ENCODE results near the gene LRBA.
"Not testable (repeated sequence)": the region's sequence is repeated elsewhere in the genome, so short reads cannot be mapped to it uniquely, and the experiment has no call there.

The LRBA gene

GRCh38 chr4:151038452-151039157, 23.5 kb upstream of the LRBA start:
- Histone ChIP-seq H3K9me3 (ENCODE audit: control insufficient read depth in 1 of 2, low read length in 2 of 2) (no peaks in the 10 kb centered on the region), H3K4me3 (ENCODE audit: low read depth in 1 of 2, low read length in 2 of 2) (no peak overlapping the region), H3K36me3 (ENCODE audit: control insufficient read depth in 1 of 2, insufficient read depth in 2 of 2, low read length in 2 of 2) (no peaks in the 10 kb centered on the region), H3K27me3 (ENCODE audit: control insufficient read depth in 1 of 2, insufficient read depth in 2 of 2, low read length in 2 of 2) (no peaks in the 10 kb centered on the region), H3K4me1 (ENCODE audit: control insufficient read depth in 1 of 2, insufficient read depth in 2 of 2, low read length in 2 of 2) (no peaks in the 10 kb centered on the region), H3K9ac (ENCODE audit: low read depth in 1 of 2, low read length in 2 of 2) (no peak overlapping the region), H3K27ac (ENCODE audit: low read depth, low read length) (no peak overlapping the region)

- H3K27ac ChIP-seq (ENCODE audit: low read depth, low read length), result no peak overlapping the region
- H3K27me3 ChIP-seq (ENCODE audit: control insufficient read depth in 1 of 2, insufficient read depth in 2 of 2, low read length in 2 of 2), result no peaks in the 10 kb centered on the region
- H3K4me3 ChIP-seq (ENCODE audit: low read depth in 1 of 2, low read length in 2 of 2), result no peak overlapping the region
- H3K9me3 ChIP-seq (ENCODE audit: control insufficient read depth in 1 of 2, low read length in 2 of 2), result no peaks in the 10 kb centered on the region
- no peaks in the 10 kb centered on the region for H3K36me3 ChIP-seq (ENCODE audit: control insufficient read depth in 1 of 2, insufficient read depth in 2 of 2, low read length in 2 of 2)
- H3K9ac ChIP-seq (ENCODE audit: low read depth in 1 of 2, low read length in 2 of 2), result no peak overlapping the region
- H3K4me1 ChIP-seq (ENCODE audit: control insufficient read depth in 1 of 2, insufficient read depth in 2 of 2, low read length in 2 of 2), result no peaks in the 10 kb centered on the region
Measured at GRCh38 chr4:151035911-151036310, 20.8 kb upstream of the LRBA start.

- Histone ChIP-seq H3K36me3 (ENCODE audit: control insufficient read depth in 1 of 2, insufficient read depth in 2 of 2, low read length in 2 of 2) (no peaks in the 10 kb centered on the region), H3K27me3 (ENCODE audit: control insufficient read depth in 1 of 2, insufficient read depth in 2 of 2, low read length in 2 of 2) (no peaks in the 10 kb centered on the region), H3K4me3 (ENCODE audit: low read depth in 1 of 2, low read length in 2 of 2) (no peak overlapping the region), H3K27ac (ENCODE audit: low read depth, low read length) (no peak overlapping the region), H3K9ac (ENCODE audit: low read depth in 1 of 2, low read length in 2 of 2) (no peak overlapping the region), H3K4me1 (ENCODE audit: control insufficient read depth in 1 of 2, insufficient read depth in 2 of 2, low read length in 2 of 2) (no peaks in the 10 kb centered on the region), H3K9me3 (ENCODE audit: control insufficient read depth in 1 of 2, low read length in 2 of 2) (no peaks in the 10 kb centered on the region)
Measured at GRCh38 chr4:151035328-151035727, 20.2 kb upstream of the LRBA start.

GRCh38 chr4:151034829-151035228, 19.7 kb upstream of the LRBA start:
- Histone ChIP-seq H3K4me3 (ENCODE audit: low read depth in 1 of 2, low read length in 2 of 2) (peak overlapping the region in 1 of 2 donors; percentile 16), H3K27ac (ENCODE audit: low read depth, low read length) (no peak overlapping the region)

GRCh38 chr4:151031831-151032605, 16.9 kb upstream of the LRBA start:
- Histone ChIP-seq H3K4me3 (ENCODE audit: low read depth in 1 of 2, low read length in 2 of 2) (no peak overlapping the region), H3K9me3 (ENCODE audit: control insufficient read depth in 1 of 2, low read length in 2 of 2) (no peaks in the 10 kb centered on the region), H3K27ac (ENCODE audit: low read depth, low read length) (no peak overlapping the region), H3K9ac (ENCODE audit: low read depth in 1 of 2, low read length in 2 of 2) (no peak overlapping the region), H3K36me3 (ENCODE audit: control insufficient read depth in 1 of 2, insufficient read depth in 2 of 2, low read length in 2 of 2) (no peaks in the 10 kb centered on the region), H3K27me3 (ENCODE audit: control insufficient read depth in 1 of 2, insufficient read depth in 2 of 2, low read length in 2 of 2) (no peaks in the 10 kb centered on the region), H3K4me1 (ENCODE audit: control insufficient read depth in 1 of 2, insufficient read depth in 2 of 2, low read length in 2 of 2) (no peaks in the 10 kb centered on the region)

More at GRCh38 chr4:151034829-151035228, 19.7 kb upstream of the LRBA start:
- no peaks in the 10 kb centered on the region for H3K36me3 ChIP-seq (ENCODE audit: control insufficient read depth in 1 of 2, insufficient read depth in 2 of 2, low read length in 2 of 2)
- no peaks in the 10 kb centered on the region for H3K4me1 ChIP-seq (ENCODE audit: control insufficient read depth in 1 of 2, insufficient read depth in 2 of 2, low read length in 2 of 2)
- no peaks in the 10 kb centered on the region for H3K27me3 ChIP-seq (ENCODE audit: control insufficient read depth in 1 of 2, insufficient read depth in 2 of 2, low read length in 2 of 2)
- no peak overlapping the region for H3K9ac ChIP-seq (ENCODE audit: low read depth in 1 of 2, low read length in 2 of 2)
- no peaks in the 10 kb centered on the region for H3K9me3 ChIP-seq (ENCODE audit: control insufficient read depth in 1 of 2, low read length in 2 of 2)

GRCh38 chr4:151029537-151029936, 14.5 kb upstream of the LRBA start:
- Histone ChIP-seq H3K27me3 (ENCODE audit: control insufficient read depth in 1 of 2, insufficient read depth in 2 of 2, low read length in 2 of 2) (no peaks in the 10 kb centered on the region), H3K27ac (ENCODE audit: low read depth, low read length) (no peak overlapping the region), H3K36me3 (ENCODE audit: control insufficient read depth in 1 of 2, insufficient read depth in 2 of 2, low read length in 2 of 2) (no peaks in the 10 kb centered on the region), H3K9me3 (ENCODE audit: control insufficient read depth in 1 of 2, low read length in 2 of 2) (no peaks in the 10 kb centered on the region), H3K4me1 (ENCODE audit: control insufficient read depth in 1 of 2, insufficient read depth in 2 of 2, low read length in 2 of 2) (no peaks in the 10 kb centered on the region), H3K4me3 (ENCODE audit: low read depth in 1 of 2, low read length in 2 of 2) (no peak overlapping the region), H3K9ac (ENCODE audit: low read depth in 1 of 2, low read length in 2 of 2) (no peak overlapping the region)

- H3K9ac ChIP-seq (ENCODE audit: low read depth in 1 of 2, low read length in 2 of 2); H3K36me3 ChIP-seq (ENCODE audit: control insufficient read depth in 1 of 2, insufficient read depth in 2 of 2, low read length in 2 of 2); H3K4me3 ChIP-seq (ENCODE audit: low read depth in 1 of 2, low read length in 2 of 2); H3K4me1 ChIP-seq (ENCODE audit: control insufficient read depth in 1 of 2, insufficient read depth in 2 of 2, low read length in 2 of 2); H3K9me3 ChIP-seq (ENCODE audit: control insufficient read depth in 1 of 2, low read length in 2 of 2); H3K27ac ChIP-seq (ENCODE audit: low read depth, low read length); H3K27me3 ChIP-seq (ENCODE audit: control insufficient read depth in 1 of 2, insufficient read depth in 2 of 2, low read length in 2 of 2): not testable (repeated sequence)
Measured at GRCh38 chr4:151029006-151029405, 13.9 kb upstream of the LRBA start.

- H3K9ac ChIP-seq (ENCODE audit: low read depth in 1 of 2, low read length in 2 of 2), result no peak overlapping the region
- H3K36me3 ChIP-seq (ENCODE audit: control insufficient read depth in 1 of 2, insufficient read depth in 2 of 2, low read length in 2 of 2), result no peaks in the 10 kb centered on the region
- no peaks in the 10 kb centered on the region for H3K27me3 ChIP-seq (ENCODE audit: control insufficient read depth in 1 of 2, insufficient read depth in 2 of 2, low read length in 2 of 2)
- H3K4me3 ChIP-seq (ENCODE audit: low read depth in 1 of 2, low read length in 2 of 2), result no peak overlapping the region
- no peak overlapping the region for H3K27ac ChIP-seq (ENCODE audit: low read depth, low read length)
- H3K4me1 ChIP-seq (ENCODE audit: control insufficient read depth in 1 of 2, insufficient read depth in 2 of 2, low read length in 2 of 2), result no peaks in the 10 kb centered on the region
- H3K9me3 ChIP-seq (ENCODE audit: control insufficient read depth in 1 of 2, low read length in 2 of 2), result no peaks in the 10 kb centered on the region
Measured at GRCh38 chr4:151025759-151026158, 10.7 kb upstream of the LRBA start.

- H3K27me3 ChIP-seq (ENCODE audit: control insufficient read depth in 1 of 2, insufficient read depth in 2 of 2, low read length in 2 of 2), result no peaks in the 10 kb centered on the region
- no peak overlapping the region for H3K4me3 ChIP-seq (ENCODE audit: low read depth in 1 of 2, low read length in 2 of 2)
- H3K36me3 ChIP-seq (ENCODE audit: control insufficient read depth in 1 of 2, insufficient read depth in 2 of 2, low read length in 2 of 2), result no peaks in the 10 kb centered on the region
- H3K27ac ChIP-seq (ENCODE audit: low read depth, low read length), result no peak overlapping the region
- peaks cover 0 to 4% of the 10 kb centered on the region in 2 donors for H3K4me1 ChIP-seq (ENCODE audit: control insufficient read depth in 1 of 2, insufficient read depth in 2 of 2, low read length in 2 of 2)
- no peak overlapping the region for H3K9ac ChIP-seq (ENCODE audit: low read depth in 1 of 2, low read length in 2 of 2)
- no peaks in the 10 kb centered on the region for H3K9me3 ChIP-seq (ENCODE audit: control insufficient read depth in 1 of 2, low read length in 2 of 2)
Measured at GRCh38 chr4:151022586-151022985, 7.5 kb upstream of the LRBA start.

GRCh38 chr4:151021637-151022334, 6.7 kb upstream of the LRBA start:
- Histone ChIP-seq H3K9ac (ENCODE audit: low read depth in 1 of 2, low read length in 2 of 2) (no peak overlapping the region), H3K9me3 (ENCODE audit: control insufficient read depth in 1 of 2, low read length in 2 of 2) (no peaks in the 10 kb centered on the region), H3K4me3 (ENCODE audit: low read depth in 1 of 2, low read length in 2 of 2) (no peak overlapping the region), H3K27ac (ENCODE audit: low read depth, low read length) (no peak overlapping the region), H3K4me1 (ENCODE audit: control insufficient read depth in 1 of 2, insufficient read depth in 2 of 2, low read length in 2 of 2) (peaks cover 3 to 5% of the 10 kb centered on the region in 2 donors), H3K27me3 (ENCODE audit: control insufficient read depth in 1 of 2, insufficient read depth in 2 of 2, low read length in 2 of 2) (no peaks in the 10 kb centered on the region), H3K36me3 (ENCODE audit: control insufficient read depth in 1 of 2, insufficient read depth in 2 of 2, low read length in 2 of 2) (no peaks in the 10 kb centered on the region)

Measured in duodenal mucosa (tissue), 2 donors.